Amygdala (tissue), 56 donors: ENCODE measurements around the gene ARSG.

Experiments
- DNase-seq, 56 donors: peaks; one replicate each; lab custom pipeline; 2025; lab: John Stamatoyannopoulos, UW

The ARSG gene

DNA sequence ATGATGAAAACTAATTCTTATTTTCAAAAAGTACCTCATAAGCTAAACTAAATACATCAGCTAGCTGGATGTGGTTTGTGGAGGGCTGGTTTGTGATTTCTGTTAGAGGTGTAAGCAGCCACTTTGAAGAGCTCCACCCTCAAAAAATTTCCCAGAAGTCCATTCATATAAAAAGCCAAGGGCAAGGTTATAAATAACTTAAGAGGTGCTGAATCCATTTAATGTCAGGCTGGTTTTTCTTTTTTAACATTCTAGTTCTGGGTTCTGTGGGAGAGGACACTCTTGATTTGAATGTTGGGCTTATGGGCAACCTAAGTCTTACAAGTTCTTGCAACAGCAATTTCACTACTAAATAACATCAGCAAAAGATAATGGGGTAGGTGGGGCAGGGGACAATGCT, 169.4 kb downstream of the ARSG start:
- DNase-seq: no peak

DNA sequence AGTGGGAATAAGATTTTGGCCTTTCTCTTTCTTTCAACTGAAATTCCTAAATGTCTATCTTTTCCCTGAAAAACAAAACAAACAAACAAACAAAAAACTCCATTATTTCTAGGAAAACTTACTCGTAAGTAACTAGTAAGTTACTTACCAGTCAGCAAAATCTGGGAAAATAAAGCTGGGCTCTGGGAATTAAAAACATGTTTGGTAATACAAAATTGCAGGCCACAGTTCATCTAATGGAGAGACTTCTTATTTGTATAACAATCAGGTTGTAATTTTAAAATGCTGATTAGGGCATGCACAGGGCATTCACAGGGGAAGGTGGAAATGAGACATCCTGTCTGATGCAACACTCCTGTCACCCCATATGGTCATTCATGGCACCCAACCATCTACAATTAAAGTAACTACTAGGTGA, 169.8 kb downstream of the ARSG start:
- DNase-seq: no peak

- no peak for DNase-seq
Observed at GRCh38 chr17:68461589-68461988, 170.3 kb downstream of the ARSG start.

DNA sequence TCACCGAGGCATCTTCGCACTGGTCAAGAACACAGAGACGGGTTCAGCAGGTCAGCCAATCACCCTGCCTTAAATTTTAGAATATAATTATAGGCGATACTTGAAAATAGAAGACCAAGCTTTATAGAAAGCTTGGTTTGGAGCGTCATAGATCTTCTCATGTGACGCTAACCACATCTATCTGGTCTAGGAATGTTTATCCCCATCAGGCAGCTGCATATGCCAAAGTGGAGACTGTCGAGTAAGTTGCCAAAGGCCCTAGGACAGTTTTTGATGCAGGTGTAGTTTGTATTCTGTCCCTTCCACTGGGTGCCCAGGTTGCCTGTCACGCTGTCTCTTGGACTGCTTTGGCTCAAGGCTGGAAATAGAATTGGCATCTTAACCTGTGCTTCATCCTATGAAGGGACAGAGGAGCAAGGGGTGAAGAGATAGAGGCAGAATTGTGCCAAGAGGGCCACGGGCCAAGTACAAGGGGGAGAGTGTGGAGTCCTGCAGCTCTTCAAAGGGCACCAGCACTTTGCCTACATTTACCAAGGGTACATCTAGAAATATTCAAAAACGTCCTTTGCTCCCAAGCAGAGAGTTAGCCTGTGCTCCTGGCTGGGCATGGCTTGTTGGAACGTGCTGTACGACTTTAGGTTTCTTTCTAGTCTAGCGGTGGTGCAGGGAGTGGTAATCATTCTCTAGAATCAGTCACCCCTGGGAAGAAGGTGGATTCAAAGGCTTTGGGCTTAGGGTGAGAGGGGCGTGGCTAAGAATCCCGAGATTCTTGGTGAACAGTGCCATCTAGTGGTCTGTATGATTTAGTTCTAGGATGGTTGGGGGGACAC, 171.3 kb downstream of the ARSG start:
- DNase-seq: peak in 29 of 56 donors; percentile 3 to 72 (median 20)

- no peak for DNase-seq
Observed at GRCh38 chr17:68463211-68464019, 172.1 kb downstream of the ARSG start.

DNA sequence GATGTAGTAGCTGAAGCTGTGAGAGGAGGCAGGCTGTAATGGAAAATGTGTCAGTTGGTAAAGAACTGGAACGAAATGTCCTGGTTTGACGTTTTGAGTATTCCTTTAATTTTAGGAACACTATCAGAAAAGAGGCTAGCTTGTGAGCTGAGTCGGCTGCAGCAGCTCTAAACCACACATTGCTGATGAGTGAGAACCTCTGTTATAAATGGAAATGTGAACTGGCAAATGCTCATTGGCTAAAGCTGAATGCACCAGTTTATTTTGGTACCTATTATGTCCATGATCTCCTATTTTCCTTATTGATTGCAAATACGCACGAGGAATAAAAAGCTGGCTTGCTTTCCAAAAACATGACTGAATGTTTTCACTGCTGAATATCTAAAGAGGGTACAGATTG, 177.0 kb downstream of the ARSG start:
- no peak for DNase-seq

- no peak for DNase-seq
Observed at GRCh38 chr17:68468788-68469187, 177.5 kb downstream of the ARSG start.
